Gastrocnemius medialis (tissue), 4 donors: ENCODE data around the gene EEFSEC. TPM values are rescaled to one million over a fixed set of nuclear protein-coding genes. Genes with fewer than 3 reads are reported as not detected.

ENCODE experiments used
- ATAC-seq, 2 donors: fragments of 150-250 bp; one replicate each; pipeline ENCODE4 v1.9.1; 2016
- DNase-seq, 2 donors: peaks; one replicate each; pipeline ENCODE4 v3.0.0-alpha.2; 2019
- H3K27ac ChIP-seq, 4 donors: fragments of 200-600 bp; sonication (generic); 1 replicate in 1 of 4; 2 replicates in 3 of 4; pipeline ENCODE4 v1.5.1; 2016 to 2018; ENCODE audit warnings: mild to moderate bottlenecking in 2 of 4, moderate library complexity in 1 of 4
- H3K27me3 ChIP-seq, 3 donors: fragments of 200-600 bp; sonication (generic) in 2 of 3; 1 replicate in 1 of 3; 2 replicates in 2 of 3; pipeline versions ENCODE4 v1.5.1 to v1.6.0; 2016 to 2019; ENCODE audit warnings: mild to moderate bottlenecking in 1 of 3, moderate library complexity in 1 of 3
- H3K36me3 ChIP-seq, 2 donors: fragments of 200-600 bp; sonication (generic) in 1 of 2; one replicate each; pipeline ENCODE4 v1.5.1; 2017 to 2018
- H3K4me1 ChIP-seq, 2 donors: fragments of 200-600 bp; sonication (generic) in 1 of 2; one replicate each; pipeline ENCODE4 v1.5.1; 2016 to 2017; ENCODE audit warnings: mild to moderate bottlenecking in 2 of 2
- H3K4me3 ChIP-seq, 4 donors: fragments of 200-600 bp; sonication (generic) in 3 of 4; 1 replicate in 1 of 4; 2 replicates in 3 of 4; pipeline ENCODE4 v1.5.1; 2016 to 2019; ENCODE audit warnings: mild to moderate bottlenecking in 2 of 4
- H3K9me3 ChIP-seq, 3 donors: fragments of 200-600 bp; sonication (generic) in 2 of 3; 1 replicate in 1 of 3; 2 replicates in 2 of 3; pipeline ENCODE4 v1.5.1; 2016 to 2019
- CTCF ChIP-seq, 5 experiments: fragments of 450-650 bp in 3 of 5; fragments of 200-600 bp in 2 of 5; sonication (generic) in 2 of 5; IDR thresholded peaks in 4 of 5; conservative IDR thresholded peaks in 1 of 5; 1 replicate in 4 of 5; 2 replicates in 1 of 5; pipeline ENCODE4 v1.5.1; 2016 to 2019; ENCODE audit warnings: antibody characterized with exemption in 5 of 5, mild to moderate bottlenecking in 3 of 5, moderate library complexity in 3 of 5
- POLR2A ChIP-seq, 2 donors: fragments of 450-650 bp; IDR thresholded peaks; one replicate each; pipeline ENCODE4 v1.6.1; 2017; ENCODE audit warnings: antibody characterized with exemption in 2 of 2, mild to moderate bottlenecking in 2 of 2, moderate library complexity in 2 of 2
- in situ Hi-C, 4 donors: fragments of 200-750 bp; cut with MboI; loops; one replicate each; pipeline versions ENCODE4 v1.15.0 to v1.8.0; 2017; ENCODE audit warnings: low sequenced_read_pairs in 4 of 4
- intact Hi-C: fragments of 100-400 bp; cut with DNase I; formaldehyde crosslinking; loops from one replicate; pipeline ENCODE4 v1.15.1; 2023; ENCODE audit warnings: low total_unique reads
- total RNA-seq, 4 donors: library from RNA; depleted of rRNA; stranded (reverse); fragments of >200 nt; gene quantifications; one replicate each; pipeline versions ENCODE4 v1.1.0 to v1.2.3, GENCODE V29; 2016

EEFSEC gene
- total RNA-seq, 4 donors from 2014 or later = 21.0 to 29.4 (median 23.4) TPM

- in situ Hi-C loops = no loop called here
- intact Hi-C loops = no loop called here
- DNase-seq = no peak
These were observed 260.3 kb downstream of the EEFSEC start for GRCh38 chr3:128413413-128414205.

GRCh38 chr3:128415200-128415772 lies 262.0 kb downstream of the EEFSEC start:
- intact Hi-C loops (no loop called here), in situ Hi-C loops (no loop called here)
- ATAC-seq (no peak), DNase-seq (no peak)
- Histone ChIP-seq H3K4me3 (no peak overlapping the region), H3K9me3 (no peaks in the 10 kb centered on the region), H3K4me1 (no peaks in the 10 kb centered on the region), H3K27ac (no peak overlapping the region), H3K36me3 (no peaks in the 10 kb centered on the region), H3K27me3 (no peaks in the 10 kb centered on the region)
- TF ChIP-seq POLR2A (IDR thresholded peaks at IDR 0.05) (no peak), CTCF (IDR thresholded peaks at IDR 0.05 in 4 of 5, conservative IDR thresholded peaks at IDR 0.05 in 1 of 5) (no peak)

More at GRCh38 chr3:128413413-128414205, 260.3 kb downstream of the EEFSEC start:
- Histone ChIP-seq H3K27ac (no peak overlapping the region), H3K9me3 (no peaks in the 10 kb centered on the region), H3K27me3 (no peaks in the 10 kb centered on the region), H3K4me1 (peaks cover 0 to 5% of the 10 kb centered on the region in 2 donors), H3K36me3 (no peaks in the 10 kb centered on the region), H3K4me3 (no peak overlapping the region)
- no peak for ATAC-seq
- no peak for TF ChIP-seq POLR2A (IDR thresholded peaks at IDR 0.05)
- TF ChIP-seq CTCF (IDR thresholded peaks at IDR 0.05 in 4 of 5, conservative IDR thresholded peaks at IDR 0.05 in 1 of 5) = no peak

- no peaks in the 10 kb centered on the region for H3K36me3 ChIP-seq
- intact Hi-C loops = no loop called here
- DNase-seq (no peak), ATAC-seq (no peak)
- H3K27ac ChIP-seq = no peak overlapping the region
- H3K4me3 ChIP-seq = no peak overlapping the region
- no peaks in the 10 kb centered on the region for H3K4me1 ChIP-seq
- no peaks in the 10 kb centered on the region for H3K27me3 ChIP-seq
- TF ChIP-seq CTCF (IDR thresholded peaks at IDR 0.05 in 4 of 5, conservative IDR thresholded peaks at IDR 0.05 in 1 of 5) = no peak
- no peak for TF ChIP-seq POLR2A (IDR thresholded peaks at IDR 0.05)
- in situ Hi-C loops = no loop called here
- H3K9me3 ChIP-seq = no peaks in the 10 kb centered on the region
These were observed 262.7 kb downstream of the EEFSEC start for GRCh38 chr3:128415773-128416577.

GRCh38 chr3:128416578-128417211 lies 263.4 kb downstream of the EEFSEC start:
- DNase-seq = no peak
- in situ Hi-C loops (no loop called here), intact Hi-C loops (no loop called here)
- Histone ChIP-seq H3K4me1 (no peaks in the 10 kb centered on the region), H3K27me3 (no peaks in the 10 kb centered on the region), H3K9me3 (no peaks in the 10 kb centered on the region), H3K36me3 (no peaks in the 10 kb centered on the region), H3K4me3 (no peak overlapping the region), H3K27ac (no peak overlapping the region)
- TF ChIP-seq POLR2A (IDR thresholded peaks at IDR 0.05) = no peak
- TF ChIP-seq CTCF (IDR thresholded peaks at IDR 0.05 in 4 of 5, conservative IDR thresholded peaks at IDR 0.05 in 1 of 5) = no peak
- ATAC-seq = no peak
